SJSA1 (cell line): Measurements from ENCODE around the gene CLN5. TPM values are rescaled to one million over a fixed set of nuclear protein-coding genes. Genes with fewer than 3 reads are reported as not detected.
A peak's percentile ranks its signal among the peaks of the same experiment; 100 is the strongest.
"Not testable (repeated sequence)": the region's sequence is repeated elsewhere in the genome, so short reads cannot be mapped to it uniquely, and the experiment has no call there.

ENCODE experiments used
- DNase-seq, 2 experiments: peaks; one replicate each; pipeline ENCODE4 v3.0.0-alpha.2; 2015 to 2020; ENCODE audit warnings: low spot score in 2 of 2, low read depth in 1 of 2
- H3K27ac ChIP-seq: fragments of 250-450 bp; sonication (Bioruptor Pico); 2 replicates; pipeline ENCODE4 v1.5.1; 2020; ENCODE audit warnings: mild to moderate bottlenecking, moderate library complexity
- H3K27me3 ChIP-seq: fragments of 250-450 bp; sonication (Bioruptor Pico); replicated peaks from 2 replicates; pipeline ENCODE4 v1.5.1; 2020; ENCODE audit warnings: mild to moderate bottlenecking, moderate library complexity
- H3K36me3 ChIP-seq: fragments of 250-450 bp; sonication (Bioruptor Pico); 2 replicates; pipeline ENCODE4 v1.5.1; 2020; ENCODE audit warnings: mild to moderate bottlenecking
- H3K4me1 ChIP-seq: fragments of 250-450 bp; sonication (Bioruptor Pico); replicated peaks from 2 replicates; pipeline ENCODE4 v1.6.1; 2021; ENCODE audit warnings: mild to moderate bottlenecking
- H3K4me3 ChIP-seq: fragments of 250-450 bp; sonication (Bioruptor Pico); 2 replicates; pipeline ENCODE4 v1.5.1; 2020; ENCODE audit warnings: mild to moderate bottlenecking
- H3K9me3 ChIP-seq: fragments of 250-450 bp; sonication (Bioruptor Pico); replicated peaks from 2 replicates; pipeline ENCODE4 v1.5.1; 2020; ENCODE audit warnings: mild to moderate bottlenecking
- total RNA-seq: library from RNA; depleted of rRNA; stranded (reverse); fragments of >200 nt; shearing (Covaris generic); gene quantifications from 2 replicates; pipeline ENCODE4 v1.2.3, GENCODE V29; 2014; rRNA removed

CLN5 gene
- total RNA-seq = 25.3 and 25.9 TPM in 2 replicates

GRCh38 chr13:76991796-76992547, at the start of gene CLN5:
CLN5 (plus strand) TSS chr13:76992081; CDS start chr13:76992099, 18 bp downstream.
- DNase-seq = peak; percentile 72 to 89
- peaks cover 6% of the 10 kb centered on the region for H3K4me1 ChIP-seq
- peak within 1 kb of the TSS; percentile 58 for H3K4me3 ChIP-seq
- peaks cover 10% of the 10 kb centered on the region; the same call in 1 of the 2 replicates for H3K36me3 ChIP-seq
- peak within 1 kb of the TSS; percentile 37 for H3K27ac ChIP-seq
- H3K27me3 ChIP-seq = no peaks in the 10 kb centered on the region
- no peaks in the 10 kb centered on the region for H3K9me3 ChIP-seq

- H3K27ac ChIP-seq = no peak overlapping the region
- no peaks in the 10 kb centered on the region for H3K4me1 ChIP-seq
- H3K9me3 ChIP-seq = no peaks in the 10 kb centered on the region
- H3K36me3 ChIP-seq = no peaks in the 10 kb centered on the region
- no peaks in the 10 kb centered on the region for H3K27me3 ChIP-seq
- H3K4me3 ChIP-seq = no peak overlapping the region
- no peak for DNase-seq
These were observed 49.5 kb upstream of the CLN5 start for GRCh38 chr13:76942363-76942762.

GRCh38 chr13:76943646-76944045, 48.2 kb upstream of the CLN5 start:
- no peaks in the 10 kb centered on the region for H3K27me3 ChIP-seq
- no peaks in the 10 kb centered on the region for H3K4me1 ChIP-seq
- no peak overlapping the region for H3K4me3 ChIP-seq
- no peak overlapping the region for H3K27ac ChIP-seq
- H3K36me3 ChIP-seq = no peaks in the 10 kb centered on the region
- DNase-seq = no peak
- no peaks in the 10 kb centered on the region for H3K9me3 ChIP-seq

GRCh38 chr13:76944456-76944855, 47.4 kb upstream of the CLN5 start:
- Histone ChIP-seq H3K36me3 (no peaks in the 10 kb centered on the region), H3K27me3 (no peaks in the 10 kb centered on the region), H3K4me1 (no peaks in the 10 kb centered on the region), H3K4me3 (no peak overlapping the region), H3K27ac (no peak overlapping the region), H3K9me3 (no peaks in the 10 kb centered on the region)
- DNase-seq = no peak

- H3K9me3 ChIP-seq = no peaks in the 10 kb centered on the region
- H3K27me3 ChIP-seq = no peaks in the 10 kb centered on the region
- no peak within 1 kb of the TSS for H3K4me3 ChIP-seq
- no peaks in the 10 kb centered on the region for H3K4me1 ChIP-seq
- DNase-seq = no peak
- no peak within 1 kb of the TSS for H3K27ac ChIP-seq
- H3K36me3 ChIP-seq = no peaks in the 10 kb centered on the region
These were observed 43.7 kb upstream of the CLN5 start, which contains the start of gene ACOD1 for GRCh38 chr13:76948149-76948548. ACOD1 (plus strand) TSS chr13:76948511; CDS start chr13:76948559, 48 bp downstream.

GRCh38 chr13:76950101-76950500, 41.8 kb upstream of the CLN5 start:
- Histone ChIP-seq H3K27me3 (no peaks in the 10 kb centered on the region), H3K4me1 (no peaks in the 10 kb centered on the region), H3K9me3 (no peaks in the 10 kb centered on the region), H3K36me3 (no peaks in the 10 kb centered on the region), H3K4me3 (no peak overlapping the region), H3K27ac (no peak overlapping the region)
- DNase-seq = no peak

- no peak for DNase-seq
- no peak overlapping the region for H3K4me3 ChIP-seq
- H3K27ac ChIP-seq = no peak overlapping the region
- no peaks in the 10 kb centered on the region for H3K9me3 ChIP-seq
- H3K27me3 ChIP-seq = no peaks in the 10 kb centered on the region
- no peaks in the 10 kb centered on the region for H3K36me3 ChIP-seq
- H3K4me1 ChIP-seq = no peaks in the 10 kb centered on the region
These were observed 37.9 kb upstream of the CLN5 start for GRCh38 chr13:76953968-76954367.

- H3K9me3 ChIP-seq = no peaks in the 10 kb centered on the region
- H3K4me1 ChIP-seq = no peaks in the 10 kb centered on the region
- no peak for DNase-seq
- H3K27me3 ChIP-seq = no peaks in the 10 kb centered on the region
- H3K4me3 ChIP-seq = no peak overlapping the region
- no peak overlapping the region for H3K27ac ChIP-seq
- H3K36me3 ChIP-seq = no peaks in the 10 kb centered on the region
These were observed 37.3 kb upstream of the CLN5 start for GRCh38 chr13:76954538-76954937.

- H3K4me3 ChIP-seq = no peak overlapping the region
- no peaks in the 10 kb centered on the region for H3K36me3 ChIP-seq
- no peaks in the 10 kb centered on the region for H3K4me1 ChIP-seq
- DNase-seq = no peak
- no peaks in the 10 kb centered on the region for H3K27me3 ChIP-seq
- no peak overlapping the region for H3K27ac ChIP-seq
- H3K9me3 ChIP-seq = no peaks in the 10 kb centered on the region
These were observed 36.7 kb upstream of the CLN5 start for GRCh38 chr13:76955193-76955592.

GRCh38 chr13:76955661-76956060, 36.2 kb upstream of the CLN5 start:
- Histone ChIP-seq H3K27me3 (no peaks in the 10 kb centered on the region), H3K36me3 (no peaks in the 10 kb centered on the region)

GRCh38 chr13:76958841-76959432, 32.9 kb upstream of the CLN5 start:
- no peaks in the 10 kb centered on the region for H3K27me3 ChIP-seq
- no peak overlapping the region for H3K4me3 ChIP-seq
- H3K9me3 ChIP-seq = no peaks in the 10 kb centered on the region
- H3K4me1 ChIP-seq = no peaks in the 10 kb centered on the region
- no peak for DNase-seq
- no peaks in the 10 kb centered on the region for H3K36me3 ChIP-seq
- no peak overlapping the region for H3K27ac ChIP-seq

More at GRCh38 chr13:76955661-76956060, 36.2 kb upstream of the CLN5 start:
- no peaks in the 10 kb centered on the region for H3K9me3 ChIP-seq
- no peak for DNase-seq
- no peak overlapping the region for H3K4me3 ChIP-seq
- H3K27ac ChIP-seq = no peak overlapping the region
- no peaks in the 10 kb centered on the region for H3K4me1 ChIP-seq

GRCh38 chr13:76959734-76960133, 32.1 kb upstream of the CLN5 start:
- H3K4me3 ChIP-seq, H3K36me3 ChIP-seq, H3K27ac ChIP-seq, H3K9me3 ChIP-seq, DNase-seq, H3K27me3 ChIP-seq, H3K4me1 ChIP-seq: not testable (repeated sequence)

GRCh38 chr13:76965759-76966421, 26.0 kb upstream of the CLN5 start:
- no peaks in the 10 kb centered on the region for H3K9me3 ChIP-seq
- H3K4me3 ChIP-seq = no peak overlapping the region
- no peaks in the 10 kb centered on the region for H3K36me3 ChIP-seq
- no peak for DNase-seq
- no peaks in the 10 kb centered on the region for H3K4me1 ChIP-seq
- no peaks in the 10 kb centered on the region for H3K27me3 ChIP-seq
- H3K27ac ChIP-seq = no peak overlapping the region

- no peaks in the 10 kb centered on the region for H3K36me3 ChIP-seq
- no peak overlapping the region for H3K4me3 ChIP-seq
- no peak overlapping the region for H3K27ac ChIP-seq
- DNase-seq = no peak
- no peaks in the 10 kb centered on the region for H3K4me1 ChIP-seq
- H3K27me3 ChIP-seq = no peaks in the 10 kb centered on the region
- no peaks in the 10 kb centered on the region for H3K9me3 ChIP-seq
These were observed 24.9 kb upstream of the CLN5 start for GRCh38 chr13:76967031-76967430.
